Measurements from ENCODE around the gene TADA3.

DNA sequence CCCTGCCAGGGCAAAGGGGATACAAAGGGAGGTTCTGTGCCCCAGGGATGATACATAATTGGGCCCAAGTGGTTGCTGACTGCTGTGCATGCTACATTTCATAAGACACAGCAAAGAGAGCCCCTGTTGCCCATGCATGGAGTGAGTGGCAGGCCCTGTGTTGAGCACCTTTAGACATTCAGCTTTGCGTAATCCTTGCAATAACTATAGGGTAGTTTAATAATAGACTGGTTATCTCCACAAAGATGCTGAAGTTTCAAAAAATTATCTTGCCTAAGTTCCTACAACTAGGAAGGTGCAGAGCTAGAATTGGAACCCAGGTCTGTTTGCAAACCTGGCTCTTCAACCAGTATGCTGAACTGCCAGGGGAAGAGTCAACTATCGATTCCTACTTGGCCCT lies 44.2 kb downstream of the TADA3 start:
- TF ChIP-seq, protein P1, sequence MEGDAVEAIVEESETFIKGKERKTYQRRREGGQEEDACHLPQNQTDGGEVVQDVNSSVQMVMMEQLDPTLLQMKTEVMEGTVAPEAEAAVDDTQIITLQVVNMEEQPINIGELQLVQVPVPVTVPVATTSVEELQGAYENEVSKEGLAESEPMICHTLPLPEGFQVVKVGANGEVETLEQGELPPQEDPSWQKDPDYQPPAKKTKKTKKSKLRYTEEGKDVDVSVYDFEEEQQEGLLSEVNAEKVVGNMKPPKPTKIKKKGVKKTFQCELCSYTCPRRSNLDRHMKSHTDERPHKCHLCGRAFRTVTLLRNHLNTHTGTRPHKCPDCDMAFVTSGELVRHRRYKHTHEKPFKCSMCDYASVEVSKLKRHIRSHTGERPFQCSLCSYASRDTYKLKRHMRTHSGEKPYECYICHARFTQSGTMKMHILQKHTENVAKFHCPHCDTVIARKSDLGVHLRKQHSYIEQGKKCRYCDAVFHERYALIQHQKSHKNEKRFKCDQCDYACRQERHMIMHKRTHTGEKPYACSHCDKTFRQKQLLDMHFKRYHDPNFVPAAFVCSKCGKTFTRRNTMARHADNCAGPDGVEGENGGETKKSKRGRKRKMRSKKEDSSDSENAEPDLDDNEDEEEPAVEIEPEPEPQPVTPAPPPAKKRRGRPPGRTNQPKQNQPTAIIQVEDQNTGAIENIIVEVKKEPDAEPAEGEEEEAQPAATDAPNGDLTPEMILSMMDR (IDR thresholded peaks at IDR 0.05), result no peak
- no peak for TF ChIP-seq POLR2A (IDR thresholded peaks at IDR 0.05)
